Measurements from ENCODE around the gene RIBC2.
A peak's percentile ranks its signal among the peaks of the same experiment; 100 is the strongest.
"Not testable (repeated sequence)": the region's sequence is repeated elsewhere in the genome, so short reads cannot be mapped to it uniquely, and the experiment has no call there.

RIBC2 gene

DNA sequence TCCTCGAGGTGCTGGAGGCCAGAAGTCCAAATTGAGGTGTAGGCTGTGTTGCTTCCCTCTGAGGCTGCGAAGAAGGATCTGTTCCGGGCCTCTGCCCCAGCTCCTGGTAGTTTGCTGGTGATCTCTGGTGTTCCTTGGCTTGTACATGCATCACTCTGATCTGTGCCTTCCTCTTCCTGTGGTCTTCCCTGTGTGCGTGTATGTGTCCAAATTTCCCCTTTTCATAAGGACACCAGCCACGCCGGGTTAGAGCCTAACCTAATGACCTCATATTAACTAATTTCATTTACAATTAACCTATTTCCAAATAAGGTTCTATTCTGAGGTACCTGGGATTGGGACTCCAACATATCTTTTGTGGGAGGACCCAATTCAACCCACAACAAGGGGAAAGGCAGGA is 21.5 kb downstream of the RIBC2 start:
- no CpG with 5 or more reads among the region's 6 CpGs for WGBS (ENCODE audit: insufficient coverage, insufficient read length)
- DNase-seq (ENCODE audit: low read depth, low spot score): no peak
- Histone ChIP-seq H3K4me3 (ENCODE audit: low read length) (no peak overlapping the region), H3K9me3 (ENCODE audit: control insufficient read depth, insufficient read depth, low read length) (no peaks in the 10 kb centered on the region), H3K27me3 (ENCODE audit: control insufficient read depth, insufficient read depth, low read length) (no peaks in the 10 kb centered on the region), H3K27ac (ENCODE audit: low read length) (no peak overlapping the region), H3K36me3 (ENCODE audit: control insufficient read depth, insufficient read depth, low read length) (no peaks in the 10 kb centered on the region; the same call in 1 of the 2 replicates), H3K4me1 (ENCODE audit: control insufficient read depth, insufficient read depth, low read length) (no peaks in the 10 kb centered on the region)

DNA sequence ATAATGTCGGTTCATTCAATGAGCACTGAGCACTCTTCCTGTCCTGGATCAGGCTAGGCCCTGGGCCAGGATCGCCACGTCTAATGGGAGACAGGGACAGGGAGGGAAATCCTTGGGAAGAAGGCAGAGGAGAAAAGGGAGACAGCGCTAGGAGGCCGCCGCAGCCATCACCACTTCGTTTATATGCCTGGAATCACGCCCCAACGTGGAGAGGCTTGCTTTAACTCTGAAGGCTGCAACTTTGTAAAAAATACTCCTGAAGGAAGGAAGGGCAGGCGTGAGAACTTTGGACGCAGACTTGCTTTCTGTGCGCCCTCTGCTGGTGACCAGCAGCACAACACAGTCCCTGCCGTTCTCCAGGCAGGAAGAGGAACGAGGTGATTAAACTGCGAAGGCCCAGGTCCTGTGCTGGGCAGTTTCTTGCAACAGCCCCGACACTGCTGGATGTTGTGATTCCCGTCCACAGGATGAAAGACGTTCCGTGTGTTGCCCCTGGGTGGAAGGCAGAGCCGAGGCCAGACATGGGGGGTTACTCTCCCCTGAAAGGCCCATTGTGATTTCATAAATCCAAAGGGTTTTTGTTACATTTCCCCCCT is 22.1 kb downstream of the RIBC2 start:
- H3K4me1 ChIP-seq (ENCODE audit: control insufficient read depth, insufficient read depth, low read length): no peaks in the 10 kb centered on the region
- H3K27ac ChIP-seq (ENCODE audit: low read length): no peak overlapping the region
- no peaks in the 10 kb centered on the region for H3K9me3 ChIP-seq (ENCODE audit: control insufficient read depth, insufficient read depth, low read length)
- DNase-seq (ENCODE audit: low read depth, low spot score): peak; percentile 82
- no CpG with 5 or more reads among the region's 20 CpGs for WGBS (ENCODE audit: insufficient coverage, insufficient read length)
- no peaks in the 10 kb centered on the region for H3K27me3 ChIP-seq (ENCODE audit: control insufficient read depth, insufficient read depth, low read length)
- no peak overlapping the region for H3K4me3 ChIP-seq (ENCODE audit: low read length)
- H3K36me3 ChIP-seq (ENCODE audit: control insufficient read depth, insufficient read depth, low read length): no peaks in the 10 kb centered on the region; the same call in 1 of the 2 replicates

- H3K27ac ChIP-seq (ENCODE audit: low read length); H3K4me1 ChIP-seq (ENCODE audit: control insufficient read depth, insufficient read depth, low read length); H3K36me3 ChIP-seq (ENCODE audit: control insufficient read depth, insufficient read depth, low read length); H3K27me3 ChIP-seq (ENCODE audit: control insufficient read depth, insufficient read depth, low read length); H3K4me3 ChIP-seq (ENCODE audit: low read length); H3K9me3 ChIP-seq (ENCODE audit: control insufficient read depth, insufficient read depth, low read length); DNase-seq (ENCODE audit: low read depth, low spot score): not testable (repeated sequence)
- WGBS (ENCODE audit: insufficient coverage, insufficient read length): no CpG with 5 or more reads among the region's 34 CpGs
Observed at GRCh38 chr22:45436871-45437517, 23.5 kb downstream of the RIBC2 start.

- no peaks in the 10 kb centered on the region for H3K27me3 ChIP-seq (ENCODE audit: control insufficient read depth, insufficient read depth, low read length)
- H3K4me1 ChIP-seq (ENCODE audit: control insufficient read depth, insufficient read depth, low read length): no peaks in the 10 kb centered on the region
- H3K4me3 ChIP-seq (ENCODE audit: low read length): no peak overlapping the region
- no peaks in the 10 kb centered on the region for H3K36me3 ChIP-seq (ENCODE audit: control insufficient read depth, insufficient read depth, low read length)
- no peak overlapping the region for H3K27ac ChIP-seq (ENCODE audit: low read length)
- DNase-seq (ENCODE audit: low read depth, low spot score): no peak
- H3K9me3 ChIP-seq (ENCODE audit: control insufficient read depth, insufficient read depth, low read length): no peaks in the 10 kb centered on the region
Observed at GRCh38 chr22:45438336-45438735, 24.8 kb downstream of the RIBC2 start.

DNA sequence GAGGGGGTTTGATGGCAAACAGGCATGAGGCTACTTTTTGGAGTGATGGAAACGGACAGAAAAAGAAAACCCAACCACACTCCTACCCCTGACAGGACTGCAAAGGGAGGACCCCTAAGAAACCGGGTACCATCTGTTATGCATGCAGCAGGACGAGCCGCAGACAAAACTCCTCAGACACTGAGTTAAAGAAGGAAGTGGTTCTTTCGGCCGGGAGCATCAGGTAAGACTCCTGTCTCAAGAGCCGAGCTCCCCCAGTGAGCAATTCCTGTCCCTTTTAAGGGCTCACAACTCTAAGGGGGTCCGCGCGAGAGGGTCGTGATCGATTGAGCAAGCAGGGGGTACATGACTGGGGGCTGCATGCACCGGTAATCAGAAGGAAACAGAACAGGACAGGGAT is 27.2 kb downstream of the RIBC2 start:
- not testable (repeated sequence) for H3K27me3 ChIP-seq (ENCODE audit: control insufficient read depth, insufficient read depth, low read length); DNase-seq (ENCODE audit: low read depth, low spot score); H3K36me3 ChIP-seq (ENCODE audit: control insufficient read depth, insufficient read depth, low read length); H3K9me3 ChIP-seq (ENCODE audit: control insufficient read depth, insufficient read depth, low read length); H3K27ac ChIP-seq (ENCODE audit: low read length); H3K4me3 ChIP-seq (ENCODE audit: low read length); H3K4me1 ChIP-seq (ENCODE audit: control insufficient read depth, insufficient read depth, low read length)
- WGBS (ENCODE audit: insufficient coverage, insufficient read length): no CpG with 5 or more reads among the region's 13 CpGs

GRCh38 chr22:45441138-45441537 is 27.6 kb downstream of the RIBC2 start:
- no peaks in the 10 kb centered on the region for H3K27me3 ChIP-seq (ENCODE audit: control insufficient read depth, insufficient read depth, low read length)
- WGBS (ENCODE audit: insufficient coverage, insufficient read length): no CpG with 5 or more reads among the region's 10 CpGs
- no peaks in the 10 kb centered on the region for H3K4me1 ChIP-seq (ENCODE audit: control insufficient read depth, insufficient read depth, low read length)
- no peaks in the 10 kb centered on the region for H3K36me3 ChIP-seq (ENCODE audit: control insufficient read depth, insufficient read depth, low read length)
- no peak overlapping the region for H3K27ac ChIP-seq (ENCODE audit: low read length)
- H3K4me3 ChIP-seq (ENCODE audit: low read length): no peak overlapping the region
- no peak for DNase-seq (ENCODE audit: low read depth, low spot score)
- no peaks in the 10 kb centered on the region for H3K9me3 ChIP-seq (ENCODE audit: control insufficient read depth, insufficient read depth, low read length)

DNA sequence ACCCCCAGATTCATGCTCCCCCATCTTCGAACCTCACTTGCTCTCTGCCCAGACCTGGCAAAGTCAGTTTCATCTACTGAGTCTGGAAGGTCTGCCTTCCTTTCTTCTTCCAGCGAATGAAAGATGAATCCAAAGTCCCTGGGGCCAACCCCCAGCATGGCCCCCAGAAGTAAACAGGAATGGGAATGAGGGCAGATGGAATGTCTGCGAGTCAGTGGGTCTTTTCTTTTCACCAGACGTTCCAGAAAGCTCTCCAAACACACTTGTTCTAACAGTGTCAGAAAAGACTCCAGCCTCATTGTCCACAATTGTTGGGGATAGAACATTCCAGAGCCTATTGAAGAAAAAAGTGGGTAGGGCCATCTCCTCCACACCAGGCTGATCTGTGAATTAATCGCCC is 28.6 kb downstream of the RIBC2 start:
- no peak overlapping the region for H3K4me3 ChIP-seq (ENCODE audit: low read length)
- WGBS (ENCODE audit: insufficient coverage, insufficient read length): no CpG with 5 or more reads among the region's 5 CpGs
- H3K27ac ChIP-seq (ENCODE audit: low read length): no peak overlapping the region
- no peak for DNase-seq (ENCODE audit: low read depth, low spot score)
- H3K9me3 ChIP-seq (ENCODE audit: control insufficient read depth, insufficient read depth, low read length): no peaks in the 10 kb centered on the region
- no peaks in the 10 kb centered on the region for H3K27me3 ChIP-seq (ENCODE audit: control insufficient read depth, insufficient read depth, low read length)
- H3K36me3 ChIP-seq (ENCODE audit: control insufficient read depth, insufficient read depth, low read length): no peaks in the 10 kb centered on the region
- no peaks in the 10 kb centered on the region for H3K4me1 ChIP-seq (ENCODE audit: control insufficient read depth, insufficient read depth, low read length)

DNA sequence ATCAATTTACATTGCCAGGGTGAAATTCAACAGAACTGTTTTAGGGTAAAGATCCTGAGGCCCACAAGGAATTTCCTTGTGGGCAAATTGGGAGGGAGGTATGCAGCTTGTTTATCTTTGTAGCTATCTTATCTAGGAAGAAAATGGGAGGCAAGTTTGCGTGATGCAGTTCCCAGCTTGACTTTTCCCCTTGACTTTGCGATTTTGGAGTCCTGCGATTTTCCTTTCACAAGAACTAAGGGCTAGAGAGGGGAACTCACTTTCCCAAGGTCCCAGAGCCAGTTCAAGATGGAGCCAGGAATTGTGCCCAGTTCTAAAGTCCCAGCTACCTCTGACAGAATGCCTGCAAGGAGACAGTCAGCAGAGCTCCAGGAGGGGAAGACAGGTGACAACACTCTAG is 30.7 kb downstream of the RIBC2 start:
- no peaks in the 10 kb centered on the region for H3K27me3 ChIP-seq (ENCODE audit: control insufficient read depth, insufficient read depth, low read length)
- H3K27ac ChIP-seq (ENCODE audit: low read length): no peak overlapping the region
- no CpG with 5 or more reads among the region's 3 CpGs for WGBS (ENCODE audit: insufficient coverage, insufficient read length)
- no peak for DNase-seq (ENCODE audit: low read depth, low spot score)
- H3K4me1 ChIP-seq (ENCODE audit: control insufficient read depth, insufficient read depth, low read length): no peaks in the 10 kb centered on the region
- no peak overlapping the region for H3K4me3 ChIP-seq (ENCODE audit: low read length)
- H3K36me3 ChIP-seq (ENCODE audit: control insufficient read depth, insufficient read depth, low read length): no peaks in the 10 kb centered on the region; the same call in 1 of the 2 replicates
- no peaks in the 10 kb centered on the region for H3K9me3 ChIP-seq (ENCODE audit: control insufficient read depth, insufficient read depth, low read length)

DNA sequence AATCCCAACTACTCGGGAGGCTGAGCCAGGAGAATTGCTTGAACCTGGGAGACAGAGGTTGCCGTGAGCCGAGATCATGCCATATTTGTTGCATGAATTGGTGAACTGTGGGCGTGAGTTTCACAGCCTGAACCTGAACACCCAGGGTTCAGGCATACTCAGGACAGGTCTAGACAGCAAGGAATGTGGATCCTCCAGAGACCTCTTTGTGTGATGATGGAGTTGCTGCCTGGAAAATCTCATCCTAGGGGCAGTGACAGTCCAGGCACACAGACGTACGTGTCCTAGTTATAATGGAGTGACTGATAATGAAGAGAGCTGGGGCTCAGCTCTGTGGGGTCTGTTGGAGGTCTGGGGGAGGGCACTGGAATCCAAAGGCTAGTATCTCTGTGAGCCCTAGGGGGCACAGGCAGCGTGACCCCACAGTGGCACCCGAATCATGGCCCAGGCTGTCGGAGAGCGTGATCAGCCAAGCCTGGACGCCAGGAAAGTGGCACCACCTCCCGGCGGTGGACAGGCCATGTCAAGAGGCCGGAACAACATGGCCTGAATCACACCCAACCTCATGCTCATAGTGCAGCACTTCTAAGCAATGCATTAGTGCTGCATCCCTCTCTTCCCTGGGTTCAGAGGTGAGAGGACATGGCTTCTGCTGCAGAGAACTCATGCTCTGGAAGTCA is 31.7 kb downstream of the RIBC2 start:
- H3K4me3 ChIP-seq (ENCODE audit: low read length): no peak overlapping the region
- DNase-seq (ENCODE audit: low read depth, low spot score): no peak
- no peaks in the 10 kb centered on the region; the same call in 1 of the 2 replicates for H3K36me3 ChIP-seq (ENCODE audit: control insufficient read depth, insufficient read depth, low read length)
- H3K27me3 ChIP-seq (ENCODE audit: control insufficient read depth, insufficient read depth, low read length): no peaks in the 10 kb centered on the region
- H3K9me3 ChIP-seq (ENCODE audit: control insufficient read depth, insufficient read depth, low read length): no peaks in the 10 kb centered on the region
- WGBS (ENCODE audit: insufficient coverage, insufficient read length): no CpG with 5 or more reads among the region's 14 CpGs
- H3K4me1 ChIP-seq (ENCODE audit: control insufficient read depth, insufficient read depth, low read length): no peaks in the 10 kb centered on the region
- H3K27ac ChIP-seq (ENCODE audit: low read length): no peak overlapping the region

DNA sequence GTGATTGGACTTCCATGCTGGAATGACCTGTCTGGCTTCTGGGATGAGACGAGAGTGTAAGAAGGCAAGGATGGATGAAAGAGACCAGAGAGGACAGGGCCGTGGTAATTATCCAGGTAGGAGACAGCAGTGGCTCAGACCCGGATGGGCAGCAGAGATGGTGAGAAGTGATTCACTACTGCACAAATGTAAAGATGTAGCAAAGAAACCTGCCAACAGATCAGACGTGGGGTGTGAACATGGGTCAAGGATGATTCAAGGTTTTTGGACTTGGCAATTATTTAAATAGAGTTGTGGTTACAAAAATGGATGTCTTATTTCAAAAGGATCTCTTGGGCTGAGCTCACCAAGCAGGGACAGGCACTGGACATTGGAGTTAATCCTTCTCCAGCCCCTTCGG is 32.7 kb downstream of the RIBC2 start:
- no peak for DNase-seq (ENCODE audit: low read depth, low spot score)
- no peaks in the 10 kb centered on the region for H3K27me3 ChIP-seq (ENCODE audit: control insufficient read depth, insufficient read depth, low read length)
- no peak overlapping the region for H3K4me3 ChIP-seq (ENCODE audit: low read length)
- H3K4me1 ChIP-seq (ENCODE audit: control insufficient read depth, insufficient read depth, low read length): no peaks in the 10 kb centered on the region
- no peaks in the 10 kb centered on the region for H3K9me3 ChIP-seq (ENCODE audit: control insufficient read depth, insufficient read depth, low read length)
- WGBS (ENCODE audit: insufficient coverage, insufficient read length): no CpG with 5 or more reads among the region's 5 CpGs
- H3K27ac ChIP-seq (ENCODE audit: low read length): no peak overlapping the region
- no peaks in the 10 kb centered on the region; the same call in 1 of the 2 replicates for H3K36me3 ChIP-seq (ENCODE audit: control insufficient read depth, insufficient read depth, low read length)

GRCh38 chr22:45447596-45447995 is 34.1 kb downstream of the RIBC2 start:
- H3K4me3 ChIP-seq (ENCODE audit: low read length); H3K27me3 ChIP-seq (ENCODE audit: control insufficient read depth, insufficient read depth, low read length); DNase-seq (ENCODE audit: low read depth, low spot score); H3K27ac ChIP-seq (ENCODE audit: low read length); H3K36me3 ChIP-seq (ENCODE audit: control insufficient read depth, insufficient read depth, low read length); H3K4me1 ChIP-seq (ENCODE audit: control insufficient read depth, insufficient read depth, low read length); H3K9me3 ChIP-seq (ENCODE audit: control insufficient read depth, insufficient read depth, low read length): not testable (repeated sequence)
- WGBS (ENCODE audit: insufficient coverage, insufficient read length): no CpG with 5 or more reads among the region's 4 CpGs

All from iPS DF 6.9 (cell line).